ENCODE data around the gene PLPPR1.

DNA sequence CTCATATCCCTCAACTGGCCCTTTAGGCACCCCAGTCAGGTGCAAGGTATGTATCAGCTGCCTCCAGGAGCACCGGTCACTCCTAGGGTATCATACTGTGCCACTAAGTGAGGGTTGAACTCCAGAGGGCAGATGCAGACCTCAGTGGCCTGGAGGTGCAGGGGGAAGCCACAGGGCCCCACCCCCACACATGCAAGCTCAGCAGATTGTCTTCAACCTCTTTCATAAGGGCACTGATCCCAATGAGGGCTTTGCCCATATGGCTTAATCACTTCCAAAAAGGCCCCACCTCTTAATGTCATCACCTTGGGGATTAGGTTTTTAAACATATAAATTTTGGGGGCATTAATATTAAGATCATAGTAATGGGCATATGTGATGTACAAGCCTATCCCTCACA lies 328.1 kb downstream of the PLPPR1 start:
- TF ChIP-seq, protein P1, sequence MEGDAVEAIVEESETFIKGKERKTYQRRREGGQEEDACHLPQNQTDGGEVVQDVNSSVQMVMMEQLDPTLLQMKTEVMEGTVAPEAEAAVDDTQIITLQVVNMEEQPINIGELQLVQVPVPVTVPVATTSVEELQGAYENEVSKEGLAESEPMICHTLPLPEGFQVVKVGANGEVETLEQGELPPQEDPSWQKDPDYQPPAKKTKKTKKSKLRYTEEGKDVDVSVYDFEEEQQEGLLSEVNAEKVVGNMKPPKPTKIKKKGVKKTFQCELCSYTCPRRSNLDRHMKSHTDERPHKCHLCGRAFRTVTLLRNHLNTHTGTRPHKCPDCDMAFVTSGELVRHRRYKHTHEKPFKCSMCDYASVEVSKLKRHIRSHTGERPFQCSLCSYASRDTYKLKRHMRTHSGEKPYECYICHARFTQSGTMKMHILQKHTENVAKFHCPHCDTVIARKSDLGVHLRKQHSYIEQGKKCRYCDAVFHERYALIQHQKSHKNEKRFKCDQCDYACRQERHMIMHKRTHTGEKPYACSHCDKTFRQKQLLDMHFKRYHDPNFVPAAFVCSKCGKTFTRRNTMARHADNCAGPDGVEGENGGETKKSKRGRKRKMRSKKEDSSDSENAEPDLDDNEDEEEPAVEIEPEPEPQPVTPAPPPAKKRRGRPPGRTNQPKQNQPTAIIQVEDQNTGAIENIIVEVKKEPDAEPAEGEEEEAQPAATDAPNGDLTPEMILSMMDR (IDR thresholded peaks at IDR 0.05; ENCODE audit: low read length) = no peak
- TF ChIP-seq EZH2 (optimal IDR thresholded peaks at IDR 0.05; ENCODE audit: low read depth, low read length) = no peak
